ENCODE data around the gene SORL1. TPM values are rescaled to one million over a fixed set of nuclear protein-coding genes. Genes with fewer than 3 reads are reported as not detected.

Gene SORL1
- polyA plus RNA-seq, 3 donors: 52.5 to 61.9 (median 59.4) TPM

GRCh38 chr11:121473064-121473777 lies 21.1 kb downstream of the SORL1 start:
- Histone ChIP-seq H3K79me2 (ENCODE audit: insufficient read depth, low read length) (peaks cover 89% of the 10 kb centered on the region), H3K27ac (ENCODE audit: low read depth in 1 of 2, low read length in 2 of 2) (no peak overlapping the region), H3K9ac (ENCODE audit: insufficient read depth, low read length, poor library complexity, severe bottlenecking) (no peak overlapping the region), H2AFZ (ENCODE audit: insufficient read depth, low read depth, low read length, poor library complexity, severe bottlenecking) (no peak overlapping the region), H3K36me3 (replicated peaks in 1 of 2; ENCODE audit: control insufficient read depth in 1 of 2, insufficient read depth in 2 of 2, low read length in 2 of 2) (peaks cover 54 to 89% of the 10 kb centered on the region in 2 donors), H4K20me1 (ENCODE audit: insufficient read depth, low read length) (peaks cover 100% of the 10 kb centered on the region), H3K27me3 (ENCODE audit: control insufficient read depth in 2 of 2, insufficient read depth in 2 of 2, low read length in 2 of 2) (no peaks in the 10 kb centered on the region), H3K9me3 (replicated peaks in 1 of 2; ENCODE audit: control insufficient read depth in 1 of 2, insufficient read depth in 1 of 2, low read length in 2 of 2) (no peaks in the 10 kb centered on the region), H3K4me2 (replicated peaks; ENCODE audit: extremely low read depth, low read length, poor library complexity, severe bottlenecking) (no peak overlapping the region), H3K4me3 (replicated peaks in 1 of 3; ENCODE audit: low read depth in 2 of 3, low read length in 3 of 3) (no peak overlapping the region), H3K4me1 (ENCODE audit: control insufficient read depth in 1 of 2, insufficient read depth in 2 of 2, low read length in 2 of 2) (peaks cover 5 to 7% of the 10 kb centered on the region in 2 donors)
- intact Hi-C loops (cut with micrococcal nuclease): no loop called here
- H3K36me3 Mint-ChIP-seq: peaks cover 67 to 79% of the 10 kb centered on the region in 2 donors
- DNase-seq: no peak
- H3K4me1 Mint-ChIP-seq: peaks cover 26% of the 10 kb centered on the region
- H3K4me3 Mint-ChIP-seq: no peak overlapping the region
- H3K27me3 Mint-ChIP-seq (ENCODE audit: low read depth in 3 of 3): peaks cover 0 to 2% (median 0%) of the 10 kb centered on the region in 3 donors
- WGBS (ENCODE audit: insufficient coverage): 85% methylated on average over 3 of the region's 8 CpGs
- H3K27ac Mint-ChIP-seq: peak overlapping the region in 3 of 7 donors; percentile 15 to 73 (median 29)
- no peaks in the 10 kb centered on the region for H3K9me3 Mint-ChIP-seq
- no peak for TF ChIP-seq CTCF (IDR thresholded peaks at IDR 0.05)

DNA sequence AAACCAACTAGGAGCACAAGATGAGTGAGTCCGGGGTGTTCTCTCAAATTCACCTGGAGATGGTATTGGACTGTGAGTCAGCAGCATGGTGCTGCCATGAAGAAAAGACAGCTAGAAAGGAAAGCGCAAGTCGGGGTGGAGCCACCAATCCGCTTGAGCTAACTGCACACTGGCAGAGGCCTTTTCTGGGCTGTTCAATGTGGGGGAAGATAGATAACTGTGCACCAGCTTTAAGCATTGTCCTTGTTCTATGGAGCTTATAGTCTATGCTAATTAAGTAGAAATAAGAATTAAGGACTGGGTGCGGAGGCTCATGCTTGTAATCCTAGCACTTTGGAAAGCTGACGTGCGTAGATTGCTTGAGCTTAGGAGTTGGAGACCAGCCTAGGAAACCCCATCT lies 22.6 kb downstream of the SORL1 start:
- no peaks in the 10 kb centered on the region for H3K9me3 Mint-ChIP-seq

More for the DNA sequence above, 22.6 kb downstream of the SORL1 start:
- no peak overlapping the region for H3K9ac ChIP-seq (ENCODE audit: insufficient read depth, low read length, poor library complexity, severe bottlenecking)
- H3K4me3 ChIP-seq (replicated peaks in 1 of 3; ENCODE audit: low read depth in 2 of 3, low read length in 3 of 3): no peak overlapping the region
- Mint-ChIP-seq H3K4me3 (no peak overlapping the region), H3K36me3 (peaks cover 73 to 85% of the 10 kb centered on the region in 2 donors), H3K4me1 (peaks cover 26% of the 10 kb centered on the region), H3K27ac (peak overlapping the region in 1 of 7 donors; percentile 58), H3K27me3 (ENCODE audit: low read depth in 3 of 3) (peaks cover 0 to 2% (median 0%) of the 10 kb centered on the region in 3 donors)
- DNase-seq: no peak
- WGBS (ENCODE audit: insufficient coverage): 89% methylated on average over 4 of the region's 7 CpGs
- TF ChIP-seq CTCF (IDR thresholded peaks at IDR 0.05): no peak
- H3K79me2 ChIP-seq (ENCODE audit: insufficient read depth, low read length): peaks cover 88% of the 10 kb centered on the region
- H3K4me1 ChIP-seq (ENCODE audit: control insufficient read depth in 1 of 2, insufficient read depth in 2 of 2, low read length in 2 of 2): peaks cover 11 to 14% of the 10 kb centered on the region in 2 donors
- H3K4me2 ChIP-seq (replicated peaks; ENCODE audit: extremely low read depth, low read length, poor library complexity, severe bottlenecking): no peak overlapping the region
- H3K27me3 ChIP-seq (ENCODE audit: control insufficient read depth in 2 of 2, insufficient read depth in 2 of 2, low read length in 2 of 2): no peaks in the 10 kb centered on the region
- peaks cover 64 to 98% of the 10 kb centered on the region in 2 donors for H3K36me3 ChIP-seq (replicated peaks in 1 of 2; ENCODE audit: control insufficient read depth in 1 of 2, insufficient read depth in 2 of 2, low read length in 2 of 2)
- intact Hi-C loops (cut with micrococcal nuclease): no loop called here
- H3K9me3 ChIP-seq (replicated peaks in 1 of 2; ENCODE audit: control insufficient read depth in 1 of 2, insufficient read depth in 1 of 2, low read length in 2 of 2): no peaks in the 10 kb centered on the region
- peaks cover 100% of the 10 kb centered on the region for H4K20me1 ChIP-seq (ENCODE audit: insufficient read depth, low read length)
- H3K27ac ChIP-seq (ENCODE audit: low read depth in 1 of 2, low read length in 2 of 2): no peak overlapping the region
- H2AFZ ChIP-seq (ENCODE audit: insufficient read depth, low read depth, low read length, poor library complexity, severe bottlenecking): no peak overlapping the region

Measured in CD14-positive monocyte (primary cell).